Stimulated activated naive B cell treated with anti-CD40 and anti-IgM and Interleukin-4, amounts not matched to agents 10 μg/mL and 1 μg/mL and 100 μg/mL, for 72 hours (primary cell): Measurements from ENCODE around the gene ARHGEF28.

Experiments used
- ATAC-seq, 2 donors: fragments of 150-1000 bp; cut with Tn5 transposase; replicated peaks; 2 replicates each; pipeline ENCODE4 v1.10.0; 2021; ENCODE audit warnings: moderate library complexity in 1 of 2
- DNase-seq: peaks from one replicate; pipeline ENCODE4 v3.0.0; 2021
- H3K27ac Mint-ChIP-seq: one replicate; pipeline ENCODE4 v1.8.0; 2022; ENCODE audit warnings: mild to moderate bottlenecking, mixed read lengths
- H3K27me3 Mint-ChIP-seq, 2 donors: one replicate each; pipeline ENCODE4 v1.8.0; 2022; ENCODE audit warnings: mixed read lengths in 2 of 2
- H3K36me3 Mint-ChIP-seq, 2 donors: one replicate each; pipeline ENCODE4 v1.8.0; 2022; ENCODE audit warnings: mixed read lengths in 2 of 2, mild to moderate bottlenecking in 1 of 2
- H3K4me1 Mint-ChIP-seq, 2 donors: one replicate each; pipeline ENCODE4 v1.8.0; 2022; ENCODE audit warnings: mixed read lengths in 2 of 2, mild to moderate bottlenecking in 1 of 2
- H3K4me3 Mint-ChIP-seq, 2 donors: one replicate each; pipeline ENCODE4 v1.8.0; 2022; ENCODE audit warnings: mild to moderate bottlenecking in 2 of 2, mixed read lengths in 2 of 2, moderate library complexity in 1 of 2
- H3K9me3 Mint-ChIP-seq, 2 donors: one replicate each; pipeline ENCODE4 v1.8.0; 2022; ENCODE audit warnings: mixed read lengths in 2 of 2, mild to moderate bottlenecking in 1 of 2

Gene ARHGEF28

GRCh38 chr5:73682176-73682575 lies 56.2 kb downstream of the ARHGEF28 start:
- ATAC-seq, result no peak
- H3K36me3 Mint-ChIP-seq, result no peaks in the 10 kb centered on the region
- no peaks in the 10 kb centered on the region for H3K4me1 Mint-ChIP-seq
- no peak overlapping the region for H3K4me3 Mint-ChIP-seq
- peaks cover 0 to 6% of the 10 kb centered on the region in 2 donors for H3K27me3 Mint-ChIP-seq
- H3K27ac Mint-ChIP-seq, result no peak overlapping the region
- H3K9me3 Mint-ChIP-seq, result no peaks in the 10 kb centered on the region
- no peak for DNase-seq

- peaks cover 0 to 6% of the 10 kb centered on the region in 2 donors for H3K27me3 Mint-ChIP-seq
- H3K9me3 Mint-ChIP-seq, result no peaks in the 10 kb centered on the region
Measured at GRCh38 chr5:73684691-73685090, 58.7 kb downstream of the ARHGEF28 start.

GRCh38 chr5:73686912-73687311 lies 60.9 kb downstream of the ARHGEF28 start:
- Mint-ChIP-seq H3K9me3 (no peaks in the 10 kb centered on the region), H3K27me3 (peaks cover under 1 to 6% of the 10 kb centered on the region in 2 donors), H3K27ac (no peak overlapping the region), H3K36me3 (no peaks in the 10 kb centered on the region), H3K4me1 (no peaks in the 10 kb centered on the region), H3K4me3 (no peak overlapping the region)
- DNase-seq (no peak), ATAC-seq (no peak)

More at GRCh38 chr5:73684691-73685090, 58.7 kb downstream of the ARHGEF28 start:
- Mint-ChIP-seq H3K4me1 (no peaks in the 10 kb centered on the region), H3K36me3 (no peaks in the 10 kb centered on the region), H3K4me3 (no peak overlapping the region), H3K27ac (no peak overlapping the region)
- ATAC-seq (no peak), DNase-seq (no peak)

- H3K27ac Mint-ChIP-seq, result no peak overlapping the region
- H3K4me3 Mint-ChIP-seq, result no peak overlapping the region
- DNase-seq (no peak), ATAC-seq (no peak)
- no peaks in the 10 kb centered on the region for H3K4me1 Mint-ChIP-seq
- H3K27me3 Mint-ChIP-seq, result peaks cover 5 to 6% of the 10 kb centered on the region in 2 donors
- no peaks in the 10 kb centered on the region for H3K36me3 Mint-ChIP-seq
- H3K9me3 Mint-ChIP-seq, result no peaks in the 10 kb centered on the region
Measured at GRCh38 chr5:73687357-73687756, 61.4 kb downstream of the ARHGEF28 start.

GRCh38 chr5:73690015-73690414 lies 64.0 kb downstream of the ARHGEF28 start:
- Mint-ChIP-seq H3K36me3 (no peaks in the 10 kb centered on the region), H3K9me3 (no peaks in the 10 kb centered on the region), H3K27ac (no peak overlapping the region), H3K4me3 (no peak overlapping the region), H3K4me1 (peaks cover 0 to 10% of the 10 kb centered on the region in 2 donors), H3K27me3 (peaks cover 15 to 21% of the 10 kb centered on the region in 2 donors)
- DNase-seq, result no peak
- ATAC-seq, result no peak

GRCh38 chr5:73691302-73692080 lies 65.5 kb downstream of the ARHGEF28 start:
- DNase-seq, result no peak
- no peak for ATAC-seq
- Mint-ChIP-seq H3K36me3 (no peaks in the 10 kb centered on the region), H3K4me1 (peaks cover 0 to 10% of the 10 kb centered on the region in 2 donors), H3K4me3 (no peak overlapping the region), H3K27ac (no peak overlapping the region), H3K27me3 (peaks cover 19 to 21% of the 10 kb centered on the region in 2 donors), H3K9me3 (no peaks in the 10 kb centered on the region)

DNA sequence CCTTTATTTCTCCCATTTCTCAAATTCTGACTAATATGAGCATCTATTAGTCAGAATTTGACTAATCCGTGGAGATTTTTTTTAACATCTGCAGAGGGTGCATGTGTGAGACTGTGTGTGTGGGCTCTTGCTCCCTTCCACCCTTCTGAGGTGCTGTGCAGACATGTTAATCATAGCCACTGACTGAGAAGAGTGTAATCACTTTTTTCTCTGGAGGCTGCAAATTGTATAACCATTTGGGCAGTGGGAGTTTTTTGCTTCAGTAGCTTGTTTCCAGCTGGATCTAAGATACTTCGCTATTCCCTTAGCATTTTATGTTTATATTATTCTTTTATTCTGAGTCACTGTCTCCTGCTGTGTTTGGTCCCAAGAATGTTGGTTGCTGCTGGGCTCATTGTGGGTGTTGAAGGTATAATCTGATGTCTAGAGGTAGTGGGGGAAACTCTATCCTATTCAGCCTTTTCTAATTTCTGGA lies 66.2 kb downstream of the ARHGEF28 start:
- Mint-ChIP-seq H3K4me3 (no peak overlapping the region), H3K36me3 (no peaks in the 10 kb centered on the region), H3K9me3 (no peaks in the 10 kb centered on the region), H3K27me3 (peaks cover 19 to 21% of the 10 kb centered on the region in 2 donors), H3K27ac (no peak overlapping the region), H3K4me1 (peaks cover 0 to 10% of the 10 kb centered on the region in 2 donors)
- ATAC-seq, result peak in 1 of 2 donors; percentile 28
- DNase-seq, result no peak

- no peak for ATAC-seq
- peaks cover 0 to 10% of the 10 kb centered on the region in 2 donors for H3K4me1 Mint-ChIP-seq
- H3K4me3 Mint-ChIP-seq, result no peak overlapping the region
- H3K36me3 Mint-ChIP-seq, result no peaks in the 10 kb centered on the region
- H3K9me3 Mint-ChIP-seq, result no peaks in the 10 kb centered on the region
- peaks cover 21 to 23% of the 10 kb centered on the region in 2 donors for H3K27me3 Mint-ChIP-seq
- no peak overlapping the region for H3K27ac Mint-ChIP-seq
- DNase-seq, result no peak
Measured at GRCh38 chr5:73692981-73693380, 67.0 kb downstream of the ARHGEF28 start.

GRCh38 chr5:73693573-73694061 lies 67.6 kb downstream of the ARHGEF28 start:
- Mint-ChIP-seq H3K36me3 (no peaks in the 10 kb centered on the region), H3K4me1 (peaks cover 0 to 10% of the 10 kb centered on the region in 2 donors), H3K4me3 (no peak overlapping the region), H3K9me3 (no peaks in the 10 kb centered on the region), H3K27ac (peak overlapping the region; percentile 10), H3K27me3 (peaks cover 26% of the 10 kb centered on the region in 2 donors)
- DNase-seq, result no peak
- ATAC-seq, result peak; percentile 29 to 38

DNA sequence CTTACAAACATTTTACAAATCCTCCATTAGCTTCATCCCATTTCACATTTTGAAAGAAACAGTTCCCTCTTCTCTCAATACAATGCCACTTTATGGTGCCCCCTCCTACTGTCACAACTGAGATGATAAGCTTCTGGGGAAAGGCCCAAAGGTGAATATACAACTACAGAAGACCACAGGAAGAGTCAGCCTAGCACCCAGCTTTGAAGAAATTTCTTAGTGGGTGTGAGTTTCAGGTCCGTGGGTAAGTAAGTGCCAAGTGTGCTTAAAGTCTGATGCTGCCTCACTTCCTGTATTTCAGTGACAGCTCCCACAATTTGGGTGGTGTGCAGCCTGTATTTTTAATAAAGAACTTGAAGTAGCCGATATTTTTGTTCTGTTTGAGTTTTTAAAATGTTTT lies 68.1 kb downstream of the ARHGEF28 start:
- DNase-seq (peak; percentile 2), ATAC-seq (peak; percentile 90 to 93)
- peaks cover 30% of the 10 kb centered on the region in 2 donors for H3K27me3 Mint-ChIP-seq
- peak overlapping the region; percentile 10 for H3K27ac Mint-ChIP-seq
- H3K4me1 Mint-ChIP-seq, result peaks cover 0 to 10% of the 10 kb centered on the region in 2 donors
- H3K36me3 Mint-ChIP-seq, result no peaks in the 10 kb centered on the region
- no peaks in the 10 kb centered on the region for H3K9me3 Mint-ChIP-seq
- H3K4me3 Mint-ChIP-seq, result no peak overlapping the region

DNA sequence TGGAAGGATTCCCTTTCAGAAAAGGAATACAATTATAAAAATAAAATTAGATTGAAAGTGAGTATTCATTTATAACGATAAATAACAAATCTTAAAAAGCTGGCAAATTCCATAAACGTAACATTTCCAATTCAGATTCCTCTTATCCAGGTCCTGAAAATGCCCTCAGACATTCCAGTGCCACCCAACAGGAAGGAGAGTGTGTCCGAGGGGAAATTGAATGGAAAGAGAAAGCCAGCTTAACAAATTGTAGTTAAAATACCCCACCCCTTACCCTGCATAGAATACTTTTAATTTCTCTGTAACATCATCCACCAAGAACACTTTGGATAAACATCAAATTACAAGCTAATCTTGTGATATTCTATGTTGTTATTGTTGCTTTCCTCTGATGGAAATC lies 72.0 kb downstream of the ARHGEF28 start:
- H3K9me3 Mint-ChIP-seq, result no peaks in the 10 kb centered on the region
- H3K4me1 Mint-ChIP-seq, result peaks cover 0 to 10% of the 10 kb centered on the region in 2 donors
- DNase-seq (no peak), ATAC-seq (no peak)
- H3K4me3 Mint-ChIP-seq, result no peak overlapping the region
- H3K27me3 Mint-ChIP-seq, result peaks cover 21 to 31% of the 10 kb centered on the region in 2 donors
- H3K36me3 Mint-ChIP-seq, result no peaks in the 10 kb centered on the region
- no peak overlapping the region for H3K27ac Mint-ChIP-seq

- Mint-ChIP-seq H3K27me3 (peaks cover 13 to 20% of the 10 kb centered on the region in 2 donors), H3K36me3 (no peaks in the 10 kb centered on the region), H3K9me3 (no peaks in the 10 kb centered on the region), H3K4me3 (no peak overlapping the region), H3K4me1 (no peaks in the 10 kb centered on the region), H3K27ac (no peak overlapping the region)
- no peak for ATAC-seq
- DNase-seq, result no peak
Measured at GRCh38 chr5:73701566-73701965, 75.6 kb downstream of the ARHGEF28 start.

GRCh38 chr5:73702534-73702933 lies 76.5 kb downstream of the ARHGEF28 start:
- peaks cover 14 to 20% of the 10 kb centered on the region in 2 donors for H3K27me3 Mint-ChIP-seq
- H3K4me3 Mint-ChIP-seq, result no peak overlapping the region
- no peaks in the 10 kb centered on the region for H3K9me3 Mint-ChIP-seq
- no peak for DNase-seq
- H3K4me1 Mint-ChIP-seq, result no peaks in the 10 kb centered on the region
- H3K36me3 Mint-ChIP-seq, result no peaks in the 10 kb centered on the region
- no peak for ATAC-seq
- H3K27ac Mint-ChIP-seq, result no peak overlapping the region

- H3K36me3 Mint-ChIP-seq, result no peaks in the 10 kb centered on the region
- no peaks in the 10 kb centered on the region for H3K9me3 Mint-ChIP-seq
- no peak overlapping the region for H3K4me3 Mint-ChIP-seq
- ATAC-seq (no peak), DNase-seq (no peak)
- peaks cover 13 to 20% of the 10 kb centered on the region in 2 donors for H3K27me3 Mint-ChIP-seq
- no peaks in the 10 kb centered on the region for H3K4me1 Mint-ChIP-seq
- H3K27ac Mint-ChIP-seq, result no peak overlapping the region
Measured at GRCh38 chr5:73702951-73703350, 77.0 kb downstream of the ARHGEF28 start.

DNA sequence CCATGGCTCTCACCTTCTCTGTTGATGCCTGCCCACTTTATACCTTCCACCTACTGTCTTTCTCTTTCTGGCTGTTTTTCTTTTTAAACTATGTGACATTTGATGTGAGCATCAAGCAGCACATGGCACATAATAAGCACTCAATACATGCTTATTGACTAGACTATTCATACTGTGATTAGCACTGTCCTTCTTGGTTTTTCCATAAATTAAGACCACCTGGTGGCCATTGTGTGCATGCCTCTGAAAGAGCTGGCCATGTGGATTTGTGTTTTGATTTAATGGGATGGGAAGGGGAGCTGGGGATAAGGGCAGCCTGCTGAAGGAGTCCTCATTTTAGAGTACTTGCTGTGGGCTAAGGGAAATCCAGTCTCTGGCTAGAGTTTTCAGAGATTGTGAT lies 79.4 kb downstream of the ARHGEF28 start:
- ATAC-seq (no peak), DNase-seq (no peak)
- H3K27ac Mint-ChIP-seq, result no peak overlapping the region
- H3K4me1 Mint-ChIP-seq, result no peaks in the 10 kb centered on the region
- peaks cover 0 to 3% of the 10 kb centered on the region in 2 donors for H3K9me3 Mint-ChIP-seq
- H3K4me3 Mint-ChIP-seq, result no peak overlapping the region
- H3K36me3 Mint-ChIP-seq, result no peaks in the 10 kb centered on the region
- peaks cover 4 to 9% of the 10 kb centered on the region in 2 donors for H3K27me3 Mint-ChIP-seq
